ENCODE results near the gene POFUT1.

POFUT1 gene

GRCh38 chr20:32204205-32205109, 3.2 kb upstream of the POFUT1 start:
- Histone ChIP-seq H2BK120ac (ENCODE audit: low read depth, low read length) (no peak overlapping the region), H2BK5ac (ENCODE audit: low read depth, low read length, poor library complexity, severe bottlenecking) (no peak overlapping the region), H3K23ac (ENCODE audit: low read length in 2 of 2) (no peak overlapping the region), H2AK5ac (ENCODE audit: low read length, severe bottlenecking) (no peak overlapping the region), H3K4me1 (ENCODE audit: control insufficient read depth, insufficient read depth, low read depth, low read length) (peaks cover 23% of the 10 kb centered on the region), H3K27ac (ENCODE audit: low read length, poor library complexity, severe bottlenecking) (no peak overlapping the region), H3K4ac (ENCODE audit: low read depth in 1 of 2, low read length in 2 of 2) (no peak overlapping the region), H2AFZ (ENCODE audit: low read depth, low read length) (no peak overlapping the region), H3K18ac (ENCODE audit: low read depth in 1 of 2, low read length in 2 of 2) (no peak overlapping the region), H4K91ac (ENCODE audit: low read length) (no peak overlapping the region), H3K9ac (ENCODE audit: low read length) (peak overlapping the region; percentile 98), H3K79me1 (replicated peaks; ENCODE audit: low read length, poor library complexity, severe bottlenecking) (peaks cover 62% of the 10 kb centered on the region), H3K27me3 (ENCODE audit: control insufficient read depth in 1 of 2, insufficient read depth in 1 of 2, low read length in 2 of 2) (no peaks in the 10 kb centered on the region), H3K4me3 (ENCODE audit: insufficient read depth in 1 of 2, low read depth in 1 of 2, low read length in 2 of 2) (no peak overlapping the region), H3K4me2 (ENCODE audit: low read length, poor library complexity, severe bottlenecking) (no peak overlapping the region), H2BK15ac (ENCODE audit: low read depth, poor library complexity, severe bottlenecking) (no peak overlapping the region), H3K9me3 (ENCODE audit: control insufficient read depth, low read length) (no peaks in the 10 kb centered on the region), H2BK12ac (ENCODE audit: low read length in 2 of 2) (no peak overlapping the region), H3K14ac (ENCODE audit: low read length in 2 of 2) (no peak overlapping the region), H4K8ac (ENCODE audit: low read length) (no peak overlapping the region), H3K36me3 (ENCODE audit: control insufficient read depth in 1 of 2, insufficient read depth in 2 of 2, low read depth in 1 of 2, low read length in 2 of 2) (peaks cover 17 to 18% of the 10 kb centered on the region in 2 experiments)
- WGBS, result 100% methylated on average over 2 of the region's 4 CpGs
- DNase-seq, result no peak

GRCh38 chr20:32205110-32205842, 2.4 kb upstream of the POFUT1 start:
- H3K27me3 ChIP-seq (ENCODE audit: control insufficient read depth in 1 of 2, insufficient read depth in 1 of 2, low read length in 2 of 2), result no peaks in the 10 kb centered on the region
- H3K4me1 ChIP-seq (ENCODE audit: control insufficient read depth, insufficient read depth, low read depth, low read length), result peaks cover 25% of the 10 kb centered on the region
- peak; percentile 49 for DNase-seq
- H3K23ac ChIP-seq (ENCODE audit: low read length in 2 of 2), result no peak overlapping the region
- no peak overlapping the region for H2AFZ ChIP-seq (ENCODE audit: low read depth, low read length)
- no peak overlapping the region for H2BK120ac ChIP-seq (ENCODE audit: low read depth, low read length)
- no peak overlapping the region for H3K4me3 ChIP-seq (ENCODE audit: insufficient read depth in 1 of 2, low read depth in 1 of 2, low read length in 2 of 2)
- H3K18ac ChIP-seq (ENCODE audit: low read depth in 1 of 2, low read length in 2 of 2), result no peak overlapping the region
- H3K27ac ChIP-seq (ENCODE audit: low read length, poor library complexity, severe bottlenecking), result no peak overlapping the region
- H3K14ac ChIP-seq (ENCODE audit: low read length in 2 of 2), result no peak overlapping the region
- H3K36me3 ChIP-seq (ENCODE audit: control insufficient read depth in 1 of 2, insufficient read depth in 2 of 2, low read depth in 1 of 2, low read length in 2 of 2), result peaks cover 16 to 18% of the 10 kb centered on the region in 2 experiments
- no peak overlapping the region for H3K4me2 ChIP-seq (ENCODE audit: low read length, poor library complexity, severe bottlenecking)
- H3K79me1 ChIP-seq (replicated peaks; ENCODE audit: low read length, poor library complexity, severe bottlenecking), result peaks cover 65% of the 10 kb centered on the region
- no peak overlapping the region for H2BK5ac ChIP-seq (ENCODE audit: low read depth, low read length, poor library complexity, severe bottlenecking)
- 94% methylated on average over 4 of the region's 5 CpGs for WGBS
- H2BK15ac ChIP-seq (ENCODE audit: low read depth, poor library complexity, severe bottlenecking), result no peak overlapping the region
- H4K8ac ChIP-seq (ENCODE audit: low read length), result no peak overlapping the region
- H2AK5ac ChIP-seq (ENCODE audit: low read length, severe bottlenecking), result no peak overlapping the region
- H2BK12ac ChIP-seq (ENCODE audit: low read length in 2 of 2), result no peak overlapping the region
- no peaks in the 10 kb centered on the region for H3K9me3 ChIP-seq (ENCODE audit: control insufficient read depth, low read length)
- no peak overlapping the region for H3K4ac ChIP-seq (ENCODE audit: low read depth in 1 of 2, low read length in 2 of 2)
- H4K91ac ChIP-seq (ENCODE audit: low read length), result no peak overlapping the region
- H3K9ac ChIP-seq (ENCODE audit: low read length), result peak overlapping the region; percentile 98

- Histone ChIP-seq H3K9ac (ENCODE audit: low read length) (peak overlapping the region; percentile 98), H3K27ac (ENCODE audit: low read length, poor library complexity, severe bottlenecking) (no peak overlapping the region), H2AK5ac (ENCODE audit: low read length, severe bottlenecking) (peak overlapping the region; percentile 16), H3K4ac (ENCODE audit: low read depth in 1 of 2, low read length in 2 of 2) (peak overlapping the region in 1 of 2 experiments; percentile 17), H3K4me3 (ENCODE audit: insufficient read depth in 1 of 2, low read depth in 1 of 2, low read length in 2 of 2) (peak overlapping the region; percentile 37 to 98), H2AFZ (ENCODE audit: low read depth, low read length) (no peak overlapping the region), H3K36me3 (ENCODE audit: control insufficient read depth in 1 of 2, insufficient read depth in 2 of 2, low read depth in 1 of 2, low read length in 2 of 2) (peaks cover 20 to 23% of the 10 kb centered on the region in 2 experiments), H3K27me3 (ENCODE audit: control insufficient read depth in 1 of 2, insufficient read depth in 1 of 2, low read length in 2 of 2) (no peaks in the 10 kb centered on the region), H2BK12ac (ENCODE audit: low read length in 2 of 2) (no peak overlapping the region), H2BK15ac (ENCODE audit: low read depth, poor library complexity, severe bottlenecking) (no peak overlapping the region), H3K4me1 (ENCODE audit: control insufficient read depth, insufficient read depth, low read depth, low read length) (peaks cover 25% of the 10 kb centered on the region), H3K4me2 (ENCODE audit: low read length, poor library complexity, severe bottlenecking) (peak overlapping the region; percentile 93), H3K9me3 (ENCODE audit: control insufficient read depth, low read length) (no peaks in the 10 kb centered on the region), H2BK5ac (ENCODE audit: low read depth, low read length, poor library complexity, severe bottlenecking) (no peak overlapping the region), H3K18ac (ENCODE audit: low read depth in 1 of 2, low read length in 2 of 2) (no peak overlapping the region), H3K23ac (ENCODE audit: low read length in 2 of 2) (no peak overlapping the region), H3K14ac (ENCODE audit: low read length in 2 of 2) (no peak overlapping the region), H4K8ac (ENCODE audit: low read length) (no peak overlapping the region), H4K91ac (ENCODE audit: low read length) (no peak overlapping the region), H2BK120ac (ENCODE audit: low read depth, low read length) (no peak overlapping the region), H3K79me1 (replicated peaks; ENCODE audit: low read length, poor library complexity, severe bottlenecking) (peaks cover 63% of the 10 kb centered on the region)
- WGBS, result 67% methylated on average over 5 of the region's 8 CpGs
- no peak for DNase-seq
Observed at GRCh38 chr20:32205843-32206759, 1.6 kb upstream of the POFUT1 start.
